Nephron progenitor cell (in vitro differentiated cells): ENCODE results near the gene PDZRN3.

Source experiments
- DNase-seq: peaks from one replicate; pipeline ENCODE4 v3.0.0; 2021
- H3K27ac Mint-ChIP-seq: 2 replicates; pipeline ENCODE4 v1.8.0; 2021; ENCODE audit warnings: mild to moderate bottlenecking, moderate library complexity, mixed read lengths
- H3K27me3 Mint-ChIP-seq: 2 replicates; pipeline ENCODE4 v1.8.0; 2021; ENCODE audit warnings: mild to moderate bottlenecking, low read depth, mixed read lengths; ENCODE audit not compliant: poor library complexity
- H3K36me3 Mint-ChIP-seq: 2 replicates; pipeline ENCODE4 v1.8.0; 2021; ENCODE audit warnings: low read depth, mixed read lengths
- H3K4me1 Mint-ChIP-seq: 2 replicates; pipeline ENCODE4 v1.8.0; 2021; ENCODE audit warnings: mixed read lengths
- H3K4me3 Mint-ChIP-seq: 2 replicates; pipeline ENCODE4 v1.8.0; 2021; ENCODE audit warnings: mild to moderate bottlenecking, moderate library complexity, mixed read lengths
- H3K9me3 Mint-ChIP-seq: 2 replicates; pipeline ENCODE4 v1.8.0; 2021; ENCODE audit warnings: mild to moderate bottlenecking, moderate library complexity, mixed read lengths
- CTCF ChIP-seq: fragments of 200-600 bp; sonication (generic); IDR thresholded peaks from 2 replicates; pipeline ENCODE4 v1.5.0; 2021; ENCODE audit warnings: antibody characterized with exemption

The PDZRN3 gene

DNA sequence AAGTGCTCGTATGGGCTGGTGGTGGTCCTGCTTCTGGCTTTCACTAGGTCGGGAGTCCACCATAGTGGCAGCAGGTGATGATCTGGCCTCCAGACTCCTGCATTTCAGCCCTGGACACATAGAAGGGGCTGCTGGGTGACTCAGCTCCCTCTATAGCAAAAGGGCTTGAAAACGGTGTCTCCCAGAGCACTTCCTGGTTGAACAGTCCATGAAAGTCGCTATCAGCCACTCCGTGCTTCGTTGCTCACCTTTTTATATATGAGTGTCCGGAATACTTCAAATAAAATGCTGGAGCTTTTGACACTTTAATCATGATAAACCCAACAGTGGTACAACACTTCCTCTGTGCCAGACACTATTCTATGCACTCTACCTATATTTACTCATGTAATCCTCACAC lies 213.2 kb downstream of the PDZRN3 start:
- H3K9me3 Mint-ChIP-seq: peaks cover 3% of the 10 kb centered on the region
- H3K27ac Mint-ChIP-seq: no peak overlapping the region
- no peak for DNase-seq
- H3K4me1 Mint-ChIP-seq: peaks cover 40% of the 10 kb centered on the region
- H3K27me3 Mint-ChIP-seq: no peaks in the 10 kb centered on the region
- TF ChIP-seq CTCF: no peak
- no peak overlapping the region for H3K4me3 Mint-ChIP-seq
- H3K36me3 Mint-ChIP-seq: peaks cover 12% of the 10 kb centered on the region

DNA sequence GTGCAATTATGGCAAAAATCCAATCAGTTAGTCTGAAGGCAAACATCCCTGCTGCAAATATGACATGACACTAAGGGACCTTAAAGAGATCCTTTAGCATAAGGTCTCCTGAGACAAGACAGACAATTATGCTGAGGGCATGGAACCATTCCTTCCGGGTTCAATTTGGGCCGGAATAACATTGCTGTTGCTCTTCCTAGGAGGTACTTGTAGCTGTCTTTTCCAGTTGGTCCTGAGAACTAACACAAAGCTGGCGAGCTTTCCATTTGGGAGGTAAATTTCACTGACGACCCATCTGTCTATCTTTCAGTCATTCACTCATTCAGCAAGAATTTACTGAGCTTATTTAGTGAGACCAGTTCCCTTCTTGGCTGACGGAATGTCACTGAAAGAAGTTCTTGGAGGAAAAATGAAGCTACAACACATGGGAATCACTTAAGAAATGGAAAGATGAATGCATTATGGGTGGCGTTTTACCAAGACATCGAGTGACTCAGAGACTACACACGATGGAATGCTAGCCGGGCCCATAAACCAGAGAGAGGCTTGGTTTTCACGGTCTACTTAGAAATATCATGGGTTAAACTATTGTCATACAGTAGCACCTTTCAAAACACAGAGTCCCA lies 215.5 kb downstream of the PDZRN3 start:
- no peaks in the 10 kb centered on the region for H3K27me3 Mint-ChIP-seq
- no peak overlapping the region for H3K27ac Mint-ChIP-seq
- DNase-seq: no peak
- H3K4me1 Mint-ChIP-seq: peaks cover 56% of the 10 kb centered on the region
- no peaks in the 10 kb centered on the region for H3K9me3 Mint-ChIP-seq
- no peak for TF ChIP-seq CTCF
- H3K36me3 Mint-ChIP-seq: peaks cover 14% of the 10 kb centered on the region
- H3K4me3 Mint-ChIP-seq: no peak overlapping the region

DNA sequence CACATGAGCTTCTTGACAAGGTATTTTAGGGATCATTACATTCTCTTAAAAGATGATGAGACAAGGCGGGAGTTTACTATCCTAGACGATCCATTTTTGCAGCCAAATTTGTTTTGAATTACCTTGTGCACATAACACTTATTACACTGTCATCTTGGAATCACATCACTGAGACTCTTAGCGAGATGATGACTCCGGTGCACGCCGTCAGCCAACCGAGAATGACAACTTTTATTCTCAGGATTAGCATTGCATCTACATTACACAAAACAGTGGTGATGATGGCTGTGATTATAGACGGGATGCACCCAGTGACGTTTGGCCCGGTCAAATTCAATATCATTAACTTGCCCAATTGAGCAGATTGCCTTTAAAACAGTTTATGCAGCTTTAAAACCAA lies 216.1 kb downstream of the PDZRN3 start:
- Mint-ChIP-seq H3K9me3 (no peaks in the 10 kb centered on the region), H3K36me3 (peaks cover 18% of the 10 kb centered on the region), H3K4me3 (no peak overlapping the region), H3K27ac (peak overlapping the region; percentile 38), H3K4me1 (peaks cover 61% of the 10 kb centered on the region), H3K27me3 (no peaks in the 10 kb centered on the region)
- DNase-seq: no peak
- TF ChIP-seq CTCF: no peak

DNA sequence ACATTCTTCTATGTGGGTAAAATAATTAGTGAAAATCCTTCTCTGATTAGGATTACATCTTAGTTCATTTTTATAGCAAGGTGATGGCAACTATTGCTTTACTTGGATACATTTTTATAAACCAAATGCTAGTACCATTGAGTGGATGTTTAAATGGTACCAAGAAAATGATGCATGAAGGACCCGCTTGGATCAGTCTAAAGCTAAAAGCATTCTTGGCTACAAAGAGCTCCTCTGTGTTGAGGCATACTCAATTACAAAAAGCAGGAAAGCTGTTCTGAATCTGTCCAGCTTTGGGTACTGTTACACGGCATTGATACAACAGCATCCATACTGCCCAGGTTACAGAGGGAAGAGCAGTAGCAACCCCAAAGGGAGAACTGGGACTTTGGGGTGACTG lies 217.2 kb downstream of the PDZRN3 start:
- TF ChIP-seq CTCF: no peak
- Mint-ChIP-seq H3K27ac (no peak overlapping the region), H3K4me3 (no peak overlapping the region), H3K36me3 (peaks cover 21% of the 10 kb centered on the region), H3K4me1 (peaks cover 62% of the 10 kb centered on the region), H3K9me3 (no peaks in the 10 kb centered on the region), H3K27me3 (no peaks in the 10 kb centered on the region)
- no peak for DNase-seq

DNA sequence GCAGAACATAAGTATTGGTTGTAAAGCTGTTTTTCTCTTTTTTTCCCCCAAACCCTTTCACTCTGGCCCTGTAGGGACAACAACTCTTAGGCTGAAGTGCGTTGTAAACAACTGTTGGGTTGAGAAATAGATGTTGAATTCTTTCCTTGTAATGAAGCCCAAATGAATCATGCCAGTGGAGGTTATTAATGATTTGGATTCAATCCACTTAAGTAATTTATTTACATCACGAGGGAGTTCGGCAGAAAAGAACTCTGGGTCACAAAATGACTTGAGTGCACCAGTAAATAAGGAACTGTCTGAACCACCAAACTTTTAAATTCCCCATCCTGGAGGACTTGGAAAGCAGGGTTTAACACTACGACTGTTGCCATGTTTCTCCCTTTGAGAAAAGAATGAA lies 218.9 kb downstream of the PDZRN3 start:
- no peak overlapping the region for H3K4me3 Mint-ChIP-seq
- DNase-seq: no peak
- H3K27ac Mint-ChIP-seq: no peak overlapping the region
- peaks cover 2% of the 10 kb centered on the region for H3K27me3 Mint-ChIP-seq
- peaks cover 68% of the 10 kb centered on the region for H3K4me1 Mint-ChIP-seq
- peaks cover 38% of the 10 kb centered on the region for H3K36me3 Mint-ChIP-seq
- H3K9me3 Mint-ChIP-seq: no peaks in the 10 kb centered on the region
- TF ChIP-seq CTCF: no peak

- H3K36me3 Mint-ChIP-seq: peaks cover 46% of the 10 kb centered on the region
- TF ChIP-seq CTCF: no peak
- H3K27ac Mint-ChIP-seq: no peak overlapping the region
Measured at GRCh38 chr3:73405000-73405399, 219.7 kb downstream of the PDZRN3 start.

More at GRCh38 chr3:73405000-73405399, 219.7 kb downstream of the PDZRN3 start:
- Mint-ChIP-seq H3K27me3 (peaks cover 2% of the 10 kb centered on the region), H3K9me3 (no peaks in the 10 kb centered on the region), H3K4me3 (no peak overlapping the region), H3K4me1 (peaks cover 66% of the 10 kb centered on the region)
- DNase-seq: no peak
